ENCODE measurements around the gene CASKIN1. TPM values are rescaled to one million over a fixed set of nuclear protein-coding genes. Genes with fewer than 3 reads are reported as not detected.

CASKIN1 gene
- total and polyA plus RNA-seq, 10 donors, result 0.24 to 0.32 (median 0.30) TPM; not detected in 7

- H3K36me3 ChIP-seq, result peaks cover 4 to 100% (median 88%) of the 10 kb centered on the region in 6 donors
- H3K27ac ChIP-seq, result peak overlapping the region in 4 of 8 donors; percentile 78 to 81 (median 81)
These were observed 24.7 kb downstream of the CASKIN1 start for GRCh38 chr16:2171601-2172178.

GRCh38 chr16:2170587-2171435 is 25.6 kb downstream of the CASKIN1 start:
- Histone ChIP-seq H3K9me3 (no peaks in the 10 kb centered on the region), H3K36me3 (peaks cover 2 to 100% (median 88%) of the 10 kb centered on the region in 6 donors), H3K27me3 (replicated peaks in 1 of 7) (no peaks in the 10 kb centered on the region), H3K4me1 (peaks cover 4 to 79% (median 34%) of the 10 kb centered on the region in 6 donors), H3K27ac (peak overlapping the region; percentile 0 to 81 (median 76)), H3K4me3 (peak overlapping the region in 7 of 8 donors; percentile 25 to 67 (median 39))
- TF ChIP-seq POLR2AphosphoS5 (IDR thresholded peaks at IDR 0.05), result peak in 1 of 3 donors; percentile 36
- no peak for TF ChIP-seq CTCF (IDR thresholded peaks at IDR 0.05 in 8 of 11, conservative IDR thresholded peaks at IDR 0.05 in 3 of 11)
- no peak for TF ChIP-seq POLR2A (IDR thresholded peaks at IDR 0.05)
- intact Hi-C loops (cut with DNase I; ENCODE audit: low total_unique reads), result no loop called here
- 75 to 89% (median 83%) methylated on average over 24 to 47 of the region's 47 CpGs for WGBS, 5 donors
- no peak for DNase-seq

More at GRCh38 chr16:2171601-2172178, 24.7 kb downstream of the CASKIN1 start:
- intact Hi-C loops (cut with DNase I; ENCODE audit: low total_unique reads), result no loop called here
- peak overlapping the region in 5 of 8 donors; percentile 25 to 67 (median 42) for H3K4me3 ChIP-seq
- WGBS, 5 donors, result 88 to 98% (median 91%) methylated on average over 15 to 28 of the region's 28 CpGs
- TF ChIP-seq POLR2AphosphoS5 (IDR thresholded peaks at IDR 0.05), result peak in 1 of 3 donors; percentile 19
- TF ChIP-seq POLR2A (IDR thresholded peaks at IDR 0.05), result no peak
- TF ChIP-seq CTCF (IDR thresholded peaks at IDR 0.05 in 8 of 11, conservative IDR thresholded peaks at IDR 0.05 in 3 of 11), result no peak
- H3K9me3 ChIP-seq, result no peaks in the 10 kb centered on the region
- DNase-seq, result no peak
- H3K4me1 ChIP-seq, result peaks cover 4 to 77% (median 34%) of the 10 kb centered on the region in 6 donors
- no peaks in the 10 kb centered on the region for H3K27me3 ChIP-seq (replicated peaks in 1 of 7)

DNA sequence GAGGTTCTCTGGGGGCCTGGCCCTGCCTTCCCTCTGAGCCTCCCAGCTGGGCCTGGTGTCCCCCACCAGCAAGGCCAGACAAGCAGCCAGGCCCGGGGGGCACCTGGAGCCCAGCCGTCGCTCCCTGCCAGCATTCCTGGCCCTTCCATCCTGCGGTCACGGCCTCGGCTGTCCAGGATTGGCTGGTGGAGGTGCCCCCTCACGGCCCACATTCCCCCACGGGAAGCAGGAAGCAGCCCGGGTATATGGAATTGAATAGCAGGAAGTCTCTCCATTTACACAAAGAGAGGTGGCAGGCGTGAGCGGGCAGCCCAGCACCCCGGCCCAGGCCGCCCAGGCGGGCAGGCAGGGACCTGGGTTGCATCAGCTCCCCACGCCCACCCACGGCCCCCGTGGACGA is 26.3 kb downstream of the CASKIN1 start:
- peaks cover 2 to 98% (median 83%) of the 10 kb centered on the region in 6 donors for H3K36me3 ChIP-seq
- H3K9me3 ChIP-seq, result no peaks in the 10 kb centered on the region
- WGBS, 5 donors, result 69 to 81% (median 79%) methylated on average over 6 to 18 of the region's 18 CpGs
- peaks cover 4 to 75% (median 33%) of the 10 kb centered on the region in 6 donors for H3K4me1 ChIP-seq
- peak; percentile 88 for DNase-seq
- intact Hi-C loops (cut with DNase I; ENCODE audit: low total_unique reads), result no loop called here
- TF ChIP-seq POLR2AphosphoS5 (IDR thresholded peaks at IDR 0.05) (peak; percentile 83 to 89 (median 85)), POLR2A (IDR thresholded peaks at IDR 0.05) (peak in 1 of 3 donors; percentile 35), CTCF (IDR thresholded peaks at IDR 0.05 in 8 of 11, conservative IDR thresholded peaks at IDR 0.05 in 3 of 11) (peak in 1 of 11 experiments; percentile 12)
- H3K4me3 ChIP-seq, result peak overlapping the region in 7 of 8 donors; percentile 25 to 67 (median 39)
- H3K27ac ChIP-seq, result peak overlapping the region; percentile 13 to 81 (median 76)
- no peaks in the 10 kb centered on the region for H3K27me3 ChIP-seq (replicated peaks in 1 of 7)

Data from spleen (tissue), 11 donors.